ENCODE data around the gene RALA.

DNA sequence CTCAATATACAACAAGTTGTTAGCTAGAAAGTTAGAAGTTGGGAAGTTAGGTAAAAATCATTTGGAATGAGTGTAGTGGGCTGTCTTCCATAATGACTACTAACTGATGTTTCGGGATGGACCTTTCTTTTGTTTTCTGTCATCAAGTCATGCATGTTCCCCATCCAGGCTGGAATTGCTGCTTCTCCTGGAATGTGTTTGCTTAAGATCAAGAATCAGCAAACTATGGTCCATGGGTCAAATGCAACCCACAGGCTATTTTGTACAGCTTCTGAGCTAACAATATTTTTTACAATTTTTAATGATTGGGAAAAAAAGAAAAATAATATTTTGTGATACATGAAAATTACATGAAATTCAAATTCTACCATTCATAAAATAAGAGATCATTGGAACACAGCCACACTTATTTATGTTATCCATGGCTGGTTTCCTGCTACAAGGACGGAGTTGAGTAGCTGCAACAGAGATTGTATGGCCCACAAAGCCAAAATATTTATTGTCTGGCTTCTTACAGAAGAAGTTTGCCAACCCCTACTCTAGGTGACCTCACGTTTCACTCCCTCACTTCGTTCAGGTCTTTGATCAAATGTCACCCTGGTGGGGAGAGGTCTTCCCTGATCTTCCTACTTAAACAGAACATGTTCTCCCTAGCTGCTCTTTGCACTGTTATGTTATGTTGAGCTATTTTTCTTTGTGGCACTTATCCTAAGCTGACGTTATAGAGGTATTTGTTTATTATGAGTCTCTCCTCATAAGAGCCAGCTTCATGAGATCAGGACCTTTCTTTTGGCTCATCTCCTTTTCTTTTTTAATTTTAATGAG, 127.1 kb downstream of the RALA start:
- TF ChIP-seq CTBP1 (IDR thresholded peaks at IDR 0.05; ENCODE audit: borderline replicate concordance): no peak
- TF ChIP-seq BHLHE40 (IDR thresholded peaks at IDR 0.05; ENCODE audit: borderline replicate concordance): no peak
- no peak for TF ChIP-seq FOXM1 (IDR thresholded peaks at IDR 0.05; ENCODE audit: borderline replicate concordance)
- no peak for TF ChIP-seq NFRKB (IDR thresholded peaks at IDR 0.05)

All from HEK293T (cell line).